Endothelial cell of umbilical vein (primary cell): ENCODE results near the gene TIPRL. TPM values are rescaled to one million over a fixed set of nuclear protein-coding genes. Genes with fewer than 3 reads are reported as not detected.

Experiments
- BruUV-seq: library from RNA; stranded (reverse); fragments of 400-500 nt; replicated peaks from 2 replicates; lab custom pipeline; 2021; lab: Mats Ljungman, UMichigan
- CTCF ChIA-PET: fragments of 300-600, 350-600 bp; sonication (Branson Sonifier 250); formaldehyde crosslinking; loops from one replicate; lab custom pipeline; 2021; ENCODE audit warnings: antibody characterized with exemption, inconsistent platforms; lab: Charles Lee
- POLR2A ChIA-PET: fragments of 300-600, 350-600 bp; sonication (Branson Sonifier 250); formaldehyde crosslinking; loops from one replicate; lab custom pipeline; 2021; ENCODE audit warnings: antibody characterized with exemption, inconsistent platforms; lab: Charles Lee
- DNase-seq: peaks from one replicate; pipeline ENCODE4 v3.0.0-alpha.2; 2011; ENCODE audit warnings: low read depth, low spot score
- FAIRE-seq: peaks from 2 replicates; lab custom pipeline; 2011; peaks lifted over from hg19 to GRCh38; lab: Jason Lieb, UNC
- H2AFZ ChIP-seq: 2 replicates; pipeline ENCODE4 v1.6.0; 2012; ENCODE audit warnings: low read depth, low read length, control low read depth, inconsistent platforms
- H3K27ac ChIP-seq: 2 replicates; pipeline ENCODE4 v1.5.1; 2011; ENCODE audit warnings: low read depth, mild to moderate bottlenecking, control low read depth, low read length, moderate library complexity; ENCODE audit not compliant: insufficient read depth
- H3K27me3 ChIP-seq, 2 experiments: 2 replicates each; pipeline versions ENCODE4 v1.6.0 to v1.6.1; 2011; ENCODE audit warnings: low read length in 2 of 2, mixed read lengths in 1 of 2; ENCODE audit not compliant: control insufficient read depth in 2 of 2, insufficient read depth in 2 of 2
- H3K36me3 ChIP-seq, 2 experiments: 2 replicates in 1 of 2; 3 replicates in 1 of 2; pipeline ENCODE4 v1.5.1; 2011; ENCODE audit warnings: low read length in 2 of 2, mild to moderate bottlenecking in 1 of 2, moderate library complexity in 1 of 2; ENCODE audit not compliant: control insufficient read depth in 2 of 2, insufficient read depth in 2 of 2; ENCODE audit errors: extremely low read depth in 1 of 2
- H3K4me1 ChIP-seq: 3 replicates; pipeline ENCODE4 v1.5.1; 2011; ENCODE audit warnings: mild to moderate bottlenecking, low read length; ENCODE audit not compliant: control insufficient read depth, insufficient read depth; ENCODE audit errors: extremely low read depth
- H3K4me2 ChIP-seq: 2 replicates; pipeline ENCODE4 v1.6.1; 2011; ENCODE audit warnings: low read length, control low read depth, mixed read lengths; ENCODE audit not compliant: insufficient read depth
- H3K4me3 ChIP-seq, 3 experiments: fragments of 200-600 bp in 1 of 3; sonication (generic), shearing (Covaris generic) in 1 of 3; replicated peaks in 1 of 3; 2 replicates each; pipeline ENCODE4 v1.5.1; 2011 to 2016; ENCODE audit warnings: control low read depth in 3 of 3, low read length in 3 of 3, mild to moderate bottlenecking in 2 of 3, inconsistent platforms in 1 of 3, low read depth in 1 of 3, moderate library complexity in 1 of 3; ENCODE audit not compliant: insufficient read depth in 1 of 3
- H3K79me2 ChIP-seq: 2 replicates; pipeline ENCODE4 v1.6.0; 2012; ENCODE audit warnings: low read length, inconsistent platforms; ENCODE audit not compliant: control insufficient read depth, insufficient read depth
- H3K9ac ChIP-seq: replicated peaks from 2 replicates; pipeline ENCODE3; 2011; ENCODE audit warnings: low read length, control low read depth; ENCODE audit not compliant: insufficient read depth; ENCODE audit errors: extremely low read depth
- H3K9me1 ChIP-seq: replicated peaks from 3 replicates; pipeline ENCODE4 v1.6.0; 2011; ENCODE audit warnings: mild to moderate bottlenecking, low read length; ENCODE audit not compliant: control insufficient read depth, insufficient read depth; ENCODE audit errors: extremely low read depth
- H3K9me3 ChIP-seq: replicated peaks from 2 replicates; pipeline ENCODE4 v1.5.1; 2012; ENCODE audit warnings: low read length, inconsistent platforms; ENCODE audit not compliant: control insufficient read depth, insufficient read depth
- H4K20me1 ChIP-seq: replicated peaks from 2 replicates; pipeline ENCODE3; 2011; ENCODE audit warnings: mild to moderate bottlenecking, low read length; ENCODE audit not compliant: control insufficient read depth, insufficient read depth; ENCODE audit errors: extremely low read depth
- CTCF ChIP-seq, 2 donors: IDR thresholded peaks; 1 replicate in 1 of 2; 2 replicates in 1 of 2; pipeline ENCODE4 v1.5.1; 2011; ENCODE audit warnings: low read length in 2 of 2, mild to moderate bottlenecking in 2 of 2, moderate library complexity in 2 of 2, control low read depth in 1 of 2, inconsistent platforms in 1 of 2, low read depth in 1 of 2; ENCODE audit not compliant: insufficient read depth in 1 of 2; ENCODE audit errors: extremely low read depth in 1 of 2
- EZH2 ChIP-seq: IDR thresholded peaks from 2 replicates; pipeline ENCODE4 v1.6.1; 2012; ENCODE audit warnings: borderline replicate concordance, low read depth, mild to moderate bottlenecking, moderate library complexity, low read length, inconsistent platforms; ENCODE audit not compliant: severe bottlenecking
- FOS ChIP-seq: IDR thresholded peaks from 2 replicates; pipeline ENCODE4 v1.6.1; 2011; ENCODE audit warnings: mild to moderate bottlenecking, low read length, moderate library complexity, borderline replicate concordance; ENCODE audit not compliant: insufficient read depth
- GATA2 ChIP-seq: IDR thresholded peaks from 2 replicates; pipeline ENCODE4 v1.7.0; 2011; ENCODE audit warnings: low read depth, mild to moderate bottlenecking, moderate library complexity, mixed read lengths, low read length; ENCODE audit not compliant: insufficient read length, insufficient read depth
- JUN ChIP-seq: IDR thresholded peaks from 2 replicates; pipeline ENCODE4 v1.6.1; 2011; ENCODE audit warnings: borderline replicate concordance, low read depth; ENCODE audit not compliant: insufficient read length, insufficient read depth
- MAX ChIP-seq: IDR thresholded peaks from 2 replicates; pipeline ENCODE4 v1.6.1; 2011; ENCODE audit not compliant: insufficient read depth, insufficient read length
- MYC ChIP-seq: IDR thresholded peaks from one replicate; pipeline ENCODE4 v1.6.1; 2011; ENCODE audit warnings: mild to moderate bottlenecking, low read depth, low read length
- POLR2A ChIP-seq: IDR thresholded peaks from 2 replicates; pipeline ENCODE4 v1.6.1; 2012; ENCODE audit warnings: low read depth, mild to moderate bottlenecking, control low read depth, low read length
- POLR2AphosphoS5 ChIP-seq: IDR thresholded peaks from 2 replicates; pipeline ENCODE4 v1.6.1; 2012; ENCODE audit warnings: low read depth, mild to moderate bottlenecking, control low read depth, low read length, moderate library complexity; ENCODE audit not compliant: insufficient read depth
- dilution Hi-C: fragments of 300-500 bp; cut with MboI; formaldehyde crosslinking; loops from one replicate; pipeline ENCODE4 v1.15.0; 2019; ENCODE audit warnings: low sequenced_read_pairs; ENCODE audit not compliant: extremely low pct_ligation_motif_present
- intact Hi-C: fragments of 100-400 bp; cut with micrococcal nuclease; formaldehyde crosslinking; loops from one replicate; pipeline ENCODE4 v1.10.0; 2022
- polyA plus RNA-seq, 4 experiments: library from polyadenylated mRNA; depleted of rRNA in 3 of 4; stranded (reverse) in 3 of 4; unstranded in 1 of 4; fragments of >200 nt; gene quantifications; 2 replicates each; pipeline versions ENCODE4 v1.2.1 to v1.2.3, GENCODE V29; 2011 to 2012; ENCODE audit warnings: missing spikeins in 1 of 4
- total RNA-seq: library from RNA; stranded (reverse); gene quantifications from 2 replicates; pipeline ENCODE4 v1.2.3, GENCODE V29; 2021

TIPRL gene
- total and polyA plus RNA-seq, 2 donors (not counting 3 experiments of a cell fraction or from before 2014, with no cell fraction given) = 14.0 to 45.8 TPM

GRCh38 chr1:168155910-168156309 lies 22.9 kb upstream of the TIPRL start:
- Histone ChIP-seq H4K20me1 (no peaks in the 10 kb centered on the region), H2AFZ (no peak overlapping the region), H3K9me3 (no peaks in the 10 kb centered on the region), H3K9me1 (no peaks in the 10 kb centered on the region), H3K27me3 (no peaks in the 10 kb centered on the region), H3K4me2 (no peak overlapping the region), H3K4me3 (no peak overlapping the region), H3K36me3 (no peaks in the 10 kb centered on the region), H3K4me1 (no peaks in the 10 kb centered on the region), H3K79me2 (no peaks in the 10 kb centered on the region), H3K9ac (no peak overlapping the region), H3K27ac (no peak overlapping the region)
- intact Hi-C loops (no loop called here), dilution Hi-C loops (no loop called here)
- POLR2A ChIA-PET = no interaction called here
- no TSS peak for BruUV-seq
- FAIRE-seq (no peak), DNase-seq (no peak)
- CTCF ChIA-PET = no interaction called here
- TF ChIP-seq POLR2AphosphoS5 (no peak), FOS (no peak), MAX (no peak)

GRCh38 chr1:168157638-168158037 lies 21.1 kb upstream of the TIPRL start:
- ChIA-PET CTCF (interaction anchor here (0.7 kb wide), 1 partner anchor 152 kb away, joined by 3 read pairs; no protein-coding TSS in a partner anchor), POLR2A (no interaction called here)
- no peaks in the 10 kb centered on the region for H3K4me1 ChIP-seq
- BruUV-seq = no TSS peak
- no peak for DNase-seq
- H3K36me3 ChIP-seq = no peaks in the 10 kb centered on the region
- intact Hi-C loops (no loop called here), dilution Hi-C loops (no loop called here)
- H3K9ac ChIP-seq = no peak overlapping the region
- H3K27ac ChIP-seq = no peak overlapping the region
- no peaks in the 10 kb centered on the region for H3K79me2 ChIP-seq
- H2AFZ ChIP-seq = no peak overlapping the region
- H3K27me3 ChIP-seq = no peaks in the 10 kb centered on the region
- H3K9me3 ChIP-seq = no peaks in the 10 kb centered on the region
- H3K4me2 ChIP-seq = no peak overlapping the region
- no peaks in the 10 kb centered on the region for H4K20me1 ChIP-seq
- no peak for TF ChIP-seq JUN
- TF ChIP-seq POLR2A = no peak
- no peak for TF ChIP-seq MYC
- TF ChIP-seq POLR2AphosphoS5 = no peak
- TF ChIP-seq EZH2 = no peak
- no peak for TF ChIP-seq FOS
- no peak for TF ChIP-seq MAX
- TF ChIP-seq GATA2 = no peak
- no peak for TF ChIP-seq CTCF (IDR thresholded peaks at IDR 0.05; ENCODE audit: extremely low read depth in 1 of 2, insufficient read depth in 1 of 2, low read depth in 1 of 2, low read length in 2 of 2)
- H3K9me1 ChIP-seq = no peaks in the 10 kb centered on the region
- no peak overlapping the region for H3K4me3 ChIP-seq
- no peak for FAIRE-seq
